Measurements from ENCODE around the gene CPB1.
"Not testable (repeated sequence)": the region's sequence is repeated elsewhere in the genome, so short reads cannot be mapped to it uniquely, and the experiment has no call there.

Gene CPB1

GRCh38 chr3:148827585-148827984 lies at the start of gene CPB1:
Gene CPB1 (plus strand): TSS chr3:148827811. CDS start chr3:148827824, 13 bp downstream.
- no peak for DNase-seq

GRCh38 chr3:148778926-148779325 lies 48.7 kb upstream of the CPB1 start:
- no peak for DNase-seq

- not testable (repeated sequence) for DNase-seq
Observed at GRCh38 chr3:148785026-148785425, 42.6 kb upstream of the CPB1 start.

- DNase-seq: not testable (repeated sequence)
Observed at GRCh38 chr3:148786159-148786558, 41.5 kb upstream of the CPB1 start.

GRCh38 chr3:148789146-148789545 lies 38.5 kb upstream of the CPB1 start:
- no peak for DNase-seq

- DNase-seq: no peak
Observed at GRCh38 chr3:148789906-148790305, 37.7 kb upstream of the CPB1 start.

GRCh38 chr3:148790370-148790769 lies 37.2 kb upstream of the CPB1 start:
- DNase-seq: no peak

- DNase-seq: no peak
Observed at GRCh38 chr3:148790851-148791735, 36.5 kb upstream of the CPB1 start.

GRCh38 chr3:148791920-148792319 lies 35.7 kb upstream of the CPB1 start:
- no peak for DNase-seq

GRCh38 chr3:148792516-148792915 lies 35.1 kb upstream of the CPB1 start:
- no peak for DNase-seq

GRCh38 chr3:148796799-148797198 lies 30.8 kb upstream of the CPB1 start:
- no peak for DNase-seq

GRCh38 chr3:148797795-148798194 lies 29.8 kb upstream of the CPB1 start:
- no peak for DNase-seq

GRCh38 chr3:148800414-148800813 lies 27.2 kb upstream of the CPB1 start:
- no peak for DNase-seq

- no peak for DNase-seq
Observed at GRCh38 chr3:148809835-148810234, 17.8 kb upstream of the CPB1 start.

GRCh38 chr3:148815316-148816110 lies 12.1 kb upstream of the CPB1 start:
- DNase-seq: no peak

- no peak for DNase-seq
Observed at GRCh38 chr3:148816427-148816826, 11.2 kb upstream of the CPB1 start.

- no peak for DNase-seq
Observed at GRCh38 chr3:148816981-148817525, 10.6 kb upstream of the CPB1 start.

GRCh38 chr3:148820361-148821245 lies 7.0 kb upstream of the CPB1 start:
- DNase-seq: no peak

GRCh38 chr3:148823026-148823425 lies 4.6 kb upstream of the CPB1 start:
- DNase-seq: no peak

- no peak for DNase-seq
Observed at GRCh38 chr3:148825476-148825875, 2.1 kb upstream of the CPB1 start.

- DNase-seq: no peak
Observed at GRCh38 chr3:148828136-148828690, 602 bp downstream of the CPB1 start.

- no peak for DNase-seq
Observed at GRCh38 chr3:148829926-148830325, 2.3 kb downstream of the CPB1 start.
